ENCODE results near the gene MEP1B.
A peak's percentile ranks its signal among the peaks of the same experiment; 100 is the strongest.
"Not testable (repeated sequence)": the region's sequence is repeated elsewhere in the genome, so short reads cannot be mapped to it uniquely, and the experiment has no call there.

Gene MEP1B

GRCh38 chr18:32209685-32210445 lies 20.0 kb downstream of the MEP1B start:
- no peak for DNase-seq (ENCODE audit: low spot score)

- DNase-seq (ENCODE audit: low spot score) = no peak
Measured at GRCh38 chr18:32213693-32214092, 23.9 kb downstream of the MEP1B start.

- no peak for DNase-seq (ENCODE audit: low spot score)
Measured at GRCh38 chr18:32216390-32216789, 26.6 kb downstream of the MEP1B start.

GRCh38 chr18:32219431-32220018 lies 29.7 kb downstream of the MEP1B start:
- DNase-seq (ENCODE audit: low spot score) = no peak

- not testable (repeated sequence) for DNase-seq (ENCODE audit: low spot score)
Measured at GRCh38 chr18:32233348-32233747, 43.5 kb downstream of the MEP1B start.

- DNase-seq (ENCODE audit: low spot score) = no peak
Measured at GRCh38 chr18:32237049-32237448, 47.2 kb downstream of the MEP1B start.

- DNase-seq (ENCODE audit: low spot score) = no peak
Measured at GRCh38 chr18:32238635-32239268, 48.9 kb downstream of the MEP1B start.

GRCh38 chr18:32242395-32242794 lies 52.6 kb downstream of the MEP1B start:
- DNase-seq (ENCODE audit: low spot score) = no peak

- peak; percentile 52 for DNase-seq (ENCODE audit: low spot score)
Measured at GRCh38 chr18:32243358-32243757, 53.5 kb downstream of the MEP1B start.

- no peak for DNase-seq (ENCODE audit: low spot score)
Measured at GRCh38 chr18:32244881-32245280, 55.0 kb downstream of the MEP1B start.

GRCh38 chr18:32249147-32249929 lies 59.5 kb downstream of the MEP1B start:
- DNase-seq (ENCODE audit: low spot score) = no peak

GRCh38 chr18:32251466-32251865 lies 61.6 kb downstream of the MEP1B start:
- no peak for DNase-seq (ENCODE audit: low spot score)

GRCh38 chr18:32252141-32252860 lies 62.5 kb downstream of the MEP1B start:
- DNase-seq (ENCODE audit: low spot score) = no peak

GRCh38 chr18:32255570-32255969 lies 65.7 kb downstream of the MEP1B start:
- DNase-seq (ENCODE audit: low spot score) = no peak

GRCh38 chr18:32257084-32257785 lies 67.4 kb downstream of the MEP1B start:
- no peak for DNase-seq (ENCODE audit: low spot score)

- no peak for DNase-seq (ENCODE audit: low spot score)
Measured at GRCh38 chr18:32258148-32258547, 68.3 kb downstream of the MEP1B start.

GRCh38 chr18:32258558-32259204 lies 68.8 kb downstream of the MEP1B start:
- DNase-seq (ENCODE audit: low spot score) = no peak

GRCh38 chr18:32259553-32259952 lies 69.7 kb downstream of the MEP1B start:
- DNase-seq (ENCODE audit: low spot score) = no peak

GRCh38 chr18:32261003-32261402 lies 71.2 kb downstream of the MEP1B start:
- no peak for DNase-seq (ENCODE audit: low spot score)

GRCh38 chr18:32262092-32262491 lies 72.3 kb downstream of the MEP1B start:
- DNase-seq (ENCODE audit: low spot score) = no peak

- DNase-seq (ENCODE audit: low spot score) = no peak
Measured at GRCh38 chr18:32264401-32264800, 74.6 kb downstream of the MEP1B start.
